Astrocyte of the spinal cord (primary cell): ENCODE data around the gene BRD3OS.

Experiments used
- DNase-seq: peaks from one replicate; pipeline ENCODE4 v3.0.0; 2011; ENCODE audit warnings: low read depth, low spot score
- H3K4me3 ChIP-seq: 2 replicates; pipeline ENCODE4 v1.5.1; 2011; ENCODE audit warnings: low read depth, mild to moderate bottlenecking, low read length, moderate library complexity
- in situ Hi-C: cut with HindIII; loops from 2 replicates; pipeline ENCODE4 v1.10.0; 2017; ENCODE audit warnings: low sequenced_read_pairs
- TF ChIP-seq, protein P1 (sequence below): IDR thresholded peaks from 2 replicates; pipeline ENCODE4 v1.5.1; 2012; ENCODE audit warnings: low read depth, mild to moderate bottlenecking, low read length, inconsistent platforms

The BRD3OS gene

DNA sequence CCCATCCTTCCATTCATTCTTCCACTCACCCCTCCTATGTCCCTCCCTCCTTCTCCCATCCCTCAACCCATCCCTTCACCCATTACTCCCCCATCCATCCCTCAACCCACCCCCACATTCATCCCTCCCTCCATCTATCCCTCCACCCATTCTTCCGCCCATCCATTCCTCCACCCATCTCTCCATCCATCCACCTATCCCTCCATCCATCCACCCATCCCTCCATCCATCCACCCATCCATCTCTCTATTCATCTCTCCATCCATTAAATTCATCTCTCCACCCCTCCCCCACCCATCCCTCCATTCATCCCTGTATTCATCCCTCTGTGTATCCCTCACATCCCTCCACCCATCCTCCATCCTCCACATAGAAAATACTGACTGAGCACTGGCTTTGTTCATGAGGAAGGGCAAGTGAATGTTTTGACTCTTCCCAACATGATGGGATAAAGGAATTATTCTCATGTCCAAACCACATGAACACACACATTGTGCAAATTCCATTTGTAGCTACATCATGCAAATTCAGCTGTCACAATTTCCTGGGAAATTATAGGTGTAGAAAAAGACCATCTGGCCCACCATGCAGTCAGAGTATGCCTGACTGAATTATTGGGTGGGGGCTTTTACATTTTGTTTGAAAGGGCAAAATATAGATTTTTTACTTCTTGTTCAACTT is 26.2 kb upstream of the BRD3OS start:
- in situ Hi-C loops, result no loop called here
- no peak for DNase-seq
- no peak overlapping the region for H3K4me3 ChIP-seq
- TF ChIP-seq, protein P1, sequence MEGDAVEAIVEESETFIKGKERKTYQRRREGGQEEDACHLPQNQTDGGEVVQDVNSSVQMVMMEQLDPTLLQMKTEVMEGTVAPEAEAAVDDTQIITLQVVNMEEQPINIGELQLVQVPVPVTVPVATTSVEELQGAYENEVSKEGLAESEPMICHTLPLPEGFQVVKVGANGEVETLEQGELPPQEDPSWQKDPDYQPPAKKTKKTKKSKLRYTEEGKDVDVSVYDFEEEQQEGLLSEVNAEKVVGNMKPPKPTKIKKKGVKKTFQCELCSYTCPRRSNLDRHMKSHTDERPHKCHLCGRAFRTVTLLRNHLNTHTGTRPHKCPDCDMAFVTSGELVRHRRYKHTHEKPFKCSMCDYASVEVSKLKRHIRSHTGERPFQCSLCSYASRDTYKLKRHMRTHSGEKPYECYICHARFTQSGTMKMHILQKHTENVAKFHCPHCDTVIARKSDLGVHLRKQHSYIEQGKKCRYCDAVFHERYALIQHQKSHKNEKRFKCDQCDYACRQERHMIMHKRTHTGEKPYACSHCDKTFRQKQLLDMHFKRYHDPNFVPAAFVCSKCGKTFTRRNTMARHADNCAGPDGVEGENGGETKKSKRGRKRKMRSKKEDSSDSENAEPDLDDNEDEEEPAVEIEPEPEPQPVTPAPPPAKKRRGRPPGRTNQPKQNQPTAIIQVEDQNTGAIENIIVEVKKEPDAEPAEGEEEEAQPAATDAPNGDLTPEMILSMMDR, result no peak

DNA sequence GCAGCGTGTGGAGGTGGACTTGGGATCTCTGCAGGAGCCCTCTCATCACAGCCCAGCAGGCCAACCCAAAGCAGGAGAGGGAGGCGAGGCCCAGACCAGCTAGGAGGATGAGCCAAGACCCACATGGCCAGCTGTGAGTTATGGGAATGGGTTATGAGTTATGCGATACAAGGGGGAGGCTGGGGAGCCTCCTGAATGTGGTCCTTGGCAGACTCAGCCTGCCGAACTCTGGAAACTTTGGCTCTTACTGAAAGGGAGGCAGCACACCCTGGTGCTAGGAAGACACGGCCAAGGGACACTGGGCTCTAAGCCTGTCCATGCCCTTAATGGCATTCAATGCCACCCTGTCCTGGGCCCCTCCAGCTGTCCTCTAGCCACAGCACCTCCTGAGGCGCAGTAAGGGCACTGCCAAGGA is 25.4 kb upstream of the BRD3OS start:
- in situ Hi-C loops, result loop anchor here (25.0 kb wide), 1 partner anchor 213 kb away; no protein-coding TSS in a partner anchor
- TF ChIP-seq, protein P1, result no peak
- DNase-seq, result no peak
- H3K4me3 ChIP-seq, result no peak overlapping the region

DNA sequence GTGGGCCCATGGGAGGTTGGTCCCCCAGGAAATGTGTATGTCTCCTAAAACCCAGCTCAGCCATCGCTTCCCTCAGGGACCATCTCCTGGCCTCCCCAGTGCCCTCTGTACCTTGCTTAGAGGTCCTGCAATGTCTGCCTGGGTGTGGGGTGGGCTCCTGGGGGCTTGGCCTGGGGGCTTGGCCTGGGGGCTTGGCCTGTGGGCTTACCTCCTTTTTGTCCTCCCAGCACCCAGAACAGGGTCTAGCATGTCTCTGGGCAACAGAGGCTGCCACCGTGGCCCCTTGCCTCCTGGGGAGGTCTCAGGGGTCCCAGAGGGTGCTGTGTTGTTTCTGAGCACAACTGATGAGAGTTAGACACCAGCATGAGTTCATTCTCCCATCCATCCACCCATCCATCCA is 22.5 kb upstream of the BRD3OS start:
- TF ChIP-seq, protein P1, result no peak
- H3K4me3 ChIP-seq, result no peak overlapping the region
- DNase-seq, result no peak
- in situ Hi-C loops, result loop anchor here (25.0 kb wide), 1 partner anchor 215 kb away; no protein-coding TSS in a partner anchor

DNA sequence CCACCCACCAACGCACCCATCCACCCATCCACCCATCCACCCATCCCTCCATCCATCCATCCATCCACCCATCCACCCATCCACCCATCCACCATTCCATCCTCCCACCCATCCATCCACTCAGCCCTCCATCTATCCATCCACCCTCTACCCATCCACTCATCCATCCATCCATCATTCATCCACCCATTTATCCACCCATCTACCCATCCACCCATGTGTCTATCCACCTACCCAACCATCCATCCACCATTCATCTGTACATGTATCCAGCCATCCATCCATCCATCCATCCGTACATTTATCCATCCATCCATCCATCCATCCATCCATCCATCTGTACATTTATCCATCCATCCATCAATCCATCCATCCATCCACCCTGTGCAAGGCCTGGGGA is 22.0 kb upstream of the BRD3OS start:
- TF ChIP-seq, protein P1, result no peak
- in situ Hi-C loops, result loop anchor here (25.0 kb wide), 1 partner anchor 216 kb away; no protein-coding TSS in a partner anchor

DNA sequence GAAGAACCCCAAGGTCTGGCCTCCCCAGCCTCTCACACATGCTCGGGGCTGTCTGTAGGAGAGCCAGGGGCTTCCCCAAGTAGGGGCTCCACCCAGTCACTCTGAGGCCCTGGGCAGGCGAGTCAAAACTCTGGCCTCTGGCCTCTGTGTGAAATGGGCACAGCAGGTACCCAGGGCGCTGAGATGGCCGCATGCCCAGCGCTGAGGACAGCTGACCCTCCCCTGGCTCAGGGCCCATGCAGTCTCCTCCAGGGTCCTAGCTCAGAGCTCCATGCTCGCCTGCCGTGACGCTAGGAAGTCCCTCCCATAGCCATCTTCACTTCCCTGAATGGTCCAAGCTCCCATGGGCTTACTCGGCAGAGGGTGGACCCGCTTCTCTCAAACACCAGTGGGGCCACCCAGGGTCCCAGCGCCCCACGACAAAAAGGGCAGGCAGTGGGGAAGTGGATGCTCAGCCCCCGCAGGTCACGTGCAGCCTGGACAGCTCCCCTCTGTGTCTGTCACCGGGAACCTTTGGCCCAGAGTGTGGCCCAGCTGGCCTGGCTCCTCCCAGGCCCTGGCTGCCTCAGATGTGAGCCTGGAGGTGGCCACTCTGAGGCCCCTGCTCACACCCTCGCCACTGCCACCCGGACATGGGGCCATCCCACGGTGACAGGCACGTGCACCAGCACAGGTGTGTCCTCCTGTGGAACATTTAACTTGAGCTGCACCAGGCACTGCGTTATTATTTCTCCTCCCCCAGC is 21.0 kb upstream of the BRD3OS start:
- TF ChIP-seq, protein P1, result no peak
- DNase-seq, result no peak
- H3K4me3 ChIP-seq, result no peak overlapping the region
- in situ Hi-C loops, result loop anchor here (25.0 kb wide), 1 partner anchor 217 kb away; no protein-coding TSS in a partner anchor

More for the DNA sequence above, 22.0 kb upstream of the BRD3OS start:
- no peak overlapping the region for H3K4me3 ChIP-seq
- DNase-seq, result no peak

DNA sequence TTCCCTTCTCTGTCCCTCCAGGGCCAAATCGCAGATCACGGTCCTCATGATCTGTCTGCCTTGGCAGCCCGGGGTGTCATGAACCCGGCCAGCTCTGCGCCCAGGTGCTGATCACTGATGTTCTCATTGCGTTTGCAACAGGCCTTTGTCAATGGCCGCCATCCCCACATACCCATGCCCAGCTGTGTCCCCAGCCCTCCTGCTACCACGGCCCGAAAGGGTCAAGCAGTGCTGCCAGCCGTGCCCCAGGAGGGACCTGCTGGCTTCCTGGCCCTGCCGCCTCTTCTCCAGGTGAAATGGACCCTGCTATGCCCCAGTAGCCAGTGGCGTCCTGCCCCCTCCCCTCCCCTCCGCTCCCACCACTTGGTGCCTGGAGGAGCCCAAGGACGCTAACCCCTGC is 20.4 kb upstream of the BRD3OS start:
- DNase-seq, result no peak
- TF ChIP-seq, protein P1, result no peak
- H3K4me3 ChIP-seq, result no peak overlapping the region
- in situ Hi-C loops, result loop anchor here (25.0 kb wide), 1 partner anchor 218 kb away; no protein-coding TSS in a partner anchor
